OCI-LY1 (cell line): ENCODE measurements around the gene RAMP3.

Source experiments
- CTCF ChIP-seq: fragments of 200-600 bp; sonication (generic), shearing (Covaris generic); IDR thresholded peaks from 2 replicates; pipeline ENCODE4 v1.5.1; 2017; ENCODE audit warnings: mild to moderate bottlenecking, antibody characterized with exemption, low read length, moderate library complexity, mixed read lengths
- EZH2 ChIP-seq: fragments of 200-600 bp; sonication (generic), shearing (Covaris generic); IDR thresholded peaks from 2 replicates; pipeline ENCODE4 v1.8.0; 2017; ENCODE audit warnings: borderline replicate concordance, mixed run types, mild to moderate bottlenecking, antibody characterized with exemption, low read length, moderate library complexity, mixed read lengths

GRCh38 chr7:45136106-45137060, 21.2 kb upstream of the RAMP3 start:
- peak; percentile 98 for TF ChIP-seq CTCF
- TF ChIP-seq EZH2 = no peak
